Measurements from ENCODE around the gene SYNC. TPM values are rescaled to one million over a fixed set of nuclear protein-coding genes. Genes with fewer than 3 reads are reported as not detected.

SYNC gene
- total RNA-seq, 3 donors from 2014 or later, result not detected

Other genes with a start within 250 kb of the SYNC start
- gene ZBTB8B, start 237.7 kb downstream of the SYNC start, total RNA-seq, result not detected
- gene ZBTB8A, start 163.3 kb downstream of the SYNC start, total RNA-seq, result under 1 TPM; 0.19 to 0.24 (median 0.23) TPM
- gene ZBTB8OS, start 52.2 kb downstream of the SYNC start, total RNA-seq, result 10 to 100 TPM; 54.2 to 66.4 (median 54.6) TPM
- 100 to 1,000 TPM; 243 to 248 (median 243) TPM for gene RBBP4, start 51.6 kb downstream of the SYNC start, total RNA-seq
- gene YARS1, start 114.6 kb upstream of the SYNC start, total RNA-seq, result 100 to 1,000 TPM; 243 to 304 (median 264) TPM
- gene S100PBP, start 114.9 kb upstream of the SYNC start, total RNA-seq, result 10 to 100 TPM; 14.9 to 19.6 (median 15.8) TPM
- not detected for gene FNDC5, start 168.1 kb upstream of the SYNC start, total RNA-seq
- not detected for gene HPCA, start 183.7 kb upstream of the SYNC start, total RNA-seq
- gene TMEM54, start 198.6 kb upstream of the SYNC start, total RNA-seq, result under 1 TPM; 0.61 to 0.89 (median 0.87) TPM

Measured in activated T-cell treated with anti-CD3 and anti-CD28 coated beads, Interleukin-2, amount 50 U/mL, for 4 hours (primary cell).